Activated T-cell treated with anti-CD3 and anti-CD28 coated beads for 24 hours (primary cell): ENCODE results near the gene LRTM2.

Experiments
- DNase-seq: peaks from one replicate; pipeline ENCODE4 v3.0.0-alpha.2; 2020; ENCODE audit warnings: low read depth

Gene LRTM2

GRCh38 chr12:1842183-1842904 is 22.0 kb downstream of the LRTM2 start:
- no peak for DNase-seq

- no peak for DNase-seq
Measured at GRCh38 chr12:1842905-1843640, 22.7 kb downstream of the LRTM2 start.

DNA sequence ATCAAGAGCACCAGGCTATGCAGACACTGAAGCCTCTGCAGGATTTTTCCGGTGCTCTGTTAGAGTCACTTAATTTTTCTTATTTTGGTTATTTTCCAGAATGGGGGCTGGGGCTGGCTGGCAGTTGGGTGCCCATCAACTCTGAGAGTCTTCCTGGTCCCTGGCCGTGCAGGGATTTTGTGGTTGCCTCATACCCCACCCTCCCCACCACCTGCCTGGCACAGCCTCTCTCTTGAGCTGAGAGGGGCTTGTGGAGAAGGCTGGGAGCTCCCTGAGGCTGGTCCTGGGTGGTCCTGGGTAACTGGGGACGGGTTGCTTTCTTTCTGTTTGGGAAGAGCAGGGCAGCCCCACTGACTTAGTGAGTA is 23.3 kb downstream of the LRTM2 start:
- no peak for DNase-seq

DNA sequence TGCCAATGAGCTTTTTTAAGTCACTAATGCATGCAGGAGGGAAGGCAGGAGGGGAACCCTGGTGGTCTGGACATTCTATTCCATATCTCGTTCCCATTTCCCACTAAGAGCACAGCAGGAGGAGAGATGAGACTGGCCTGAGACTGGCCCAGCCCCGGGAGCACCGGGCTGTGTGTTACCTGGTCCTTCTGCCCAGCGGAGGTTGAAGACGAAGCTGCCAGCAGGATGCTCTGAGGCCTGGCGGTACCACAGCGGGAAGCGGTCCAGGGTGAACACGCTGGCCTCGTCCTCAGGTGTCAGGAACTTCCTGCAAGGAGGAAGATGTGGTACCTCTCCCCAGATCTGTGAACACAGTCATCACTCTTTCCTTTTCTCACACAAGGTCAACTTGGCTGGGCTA is 23.9 kb downstream of the LRTM2 start:
- no peak for DNase-seq

GRCh38 chr12:1844661-1845409 is 24.5 kb downstream of the LRTM2 start:
- no peak for DNase-seq

DNA sequence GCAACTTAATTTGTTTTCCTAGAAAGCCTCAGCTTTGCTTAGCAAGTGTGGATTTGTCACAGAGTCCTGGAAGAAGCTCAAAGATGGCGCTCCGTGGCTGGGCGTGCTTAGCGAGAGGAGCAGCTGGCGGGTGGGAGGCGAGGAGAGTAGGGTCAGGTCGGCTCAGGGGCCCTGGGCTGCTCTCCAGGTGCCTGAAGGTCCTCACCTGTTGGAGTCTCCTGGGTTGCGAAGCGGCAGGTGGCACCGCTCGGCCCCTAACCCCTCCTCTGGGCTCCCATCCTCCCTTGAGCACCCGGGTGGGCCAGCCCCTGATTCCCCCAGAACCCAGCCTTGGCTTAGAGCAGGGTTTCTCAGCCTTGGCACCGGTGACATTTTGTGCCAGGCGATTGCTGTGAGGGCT is 25.1 kb downstream of the LRTM2 start:
- no peak for DNase-seq

GRCh38 chr12:1845886-1846285 is 25.5 kb downstream of the LRTM2 start:
- no peak for DNase-seq

DNA sequence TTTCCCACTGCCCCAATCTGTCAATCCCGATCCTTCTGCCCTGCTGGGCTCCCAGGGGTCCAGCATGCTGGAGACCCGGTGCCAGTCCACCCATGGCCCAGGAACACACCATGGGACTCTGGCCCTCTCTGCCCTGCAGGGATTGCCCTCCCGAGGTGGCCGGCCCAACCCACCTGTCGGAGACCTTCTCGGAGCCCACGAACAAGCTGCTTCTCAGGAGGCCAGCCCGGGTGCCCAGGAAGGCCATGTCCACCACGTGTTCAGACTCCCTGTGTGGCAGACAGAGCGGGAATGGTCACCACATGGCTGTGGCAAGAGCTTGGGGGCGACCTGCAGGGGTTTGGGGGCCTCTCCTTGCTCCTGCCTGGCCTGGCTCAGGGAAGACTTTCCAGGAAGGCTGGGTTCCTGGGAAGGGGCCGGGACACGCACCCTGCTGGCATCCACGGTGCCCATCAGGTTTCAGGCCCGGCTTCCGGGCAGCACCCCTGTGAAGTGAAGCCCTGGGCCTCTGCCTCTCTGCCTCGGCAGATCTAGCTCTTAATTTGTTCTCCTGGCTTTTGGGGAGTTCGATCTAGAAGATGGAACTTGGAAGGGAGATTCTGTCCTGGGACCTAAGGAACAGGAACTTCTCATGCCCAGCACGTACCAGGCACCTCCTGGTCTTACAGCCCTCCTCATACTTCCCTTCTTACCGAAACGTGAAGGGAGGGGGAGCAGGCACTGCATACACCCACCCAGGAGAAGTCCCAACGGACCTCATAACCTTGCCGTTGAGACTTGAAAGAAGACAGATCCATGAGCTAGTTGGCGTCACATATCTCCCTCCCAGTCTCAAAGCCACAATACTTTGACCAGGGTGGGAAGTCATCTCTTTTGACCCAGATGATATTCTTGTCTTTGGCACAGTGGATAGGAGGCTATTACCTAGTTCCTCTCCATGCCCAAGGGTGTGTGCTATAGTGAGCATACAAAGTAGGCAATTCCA is 26.3 kb downstream of the LRTM2 start:
- DNase-seq: no peak

- no peak for DNase-seq
Measured at GRCh38 chr12:1847411-1847810, 27.0 kb downstream of the LRTM2 start.

DNA sequence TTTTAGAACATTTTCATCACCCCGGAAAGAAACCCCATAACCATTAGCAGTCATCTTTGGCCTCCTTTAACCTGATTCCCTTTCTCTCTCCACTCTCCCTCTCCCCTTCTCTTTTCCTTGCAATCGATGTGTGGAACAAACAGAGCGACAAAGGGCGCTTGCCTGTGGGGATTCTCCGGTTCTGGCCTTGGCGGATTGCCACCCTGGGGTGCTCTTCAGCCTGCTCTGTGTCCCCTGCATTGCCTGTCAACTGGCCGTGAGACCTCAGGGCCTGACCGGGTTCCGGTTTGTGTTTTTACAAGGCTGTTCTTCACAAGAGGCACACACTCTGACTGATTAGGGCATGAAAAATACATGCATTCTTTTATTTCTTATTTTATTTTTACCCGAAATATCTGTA is 27.8 kb downstream of the LRTM2 start:
- DNase-seq: no peak

DNA sequence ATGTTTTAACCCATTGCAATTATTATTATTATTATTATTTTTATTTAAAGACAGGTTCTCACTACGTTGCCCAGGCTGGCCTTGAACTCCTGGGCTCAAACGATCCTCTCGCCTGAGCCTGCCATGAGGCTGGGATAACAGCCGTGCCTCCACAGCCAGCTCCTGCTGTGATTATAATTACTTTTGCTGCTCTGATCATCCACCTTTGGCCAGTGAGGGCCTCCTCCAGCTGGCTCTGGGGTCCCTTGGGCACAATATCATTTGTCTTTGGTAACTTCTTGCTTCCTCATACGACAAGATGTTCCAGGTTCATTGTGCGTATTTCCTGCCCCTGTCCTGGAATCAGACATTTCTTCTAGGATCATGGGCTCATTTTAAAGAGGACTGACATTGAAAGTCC is 28.4 kb downstream of the LRTM2 start:
- no peak for DNase-seq

- DNase-seq: no peak
Measured at GRCh38 chr12:1851151-1851701, 30.9 kb downstream of the LRTM2 start.

- DNase-seq: no peak
Measured at GRCh38 chr12:1852076-1852475, 31.7 kb downstream of the LRTM2 start.

DNA sequence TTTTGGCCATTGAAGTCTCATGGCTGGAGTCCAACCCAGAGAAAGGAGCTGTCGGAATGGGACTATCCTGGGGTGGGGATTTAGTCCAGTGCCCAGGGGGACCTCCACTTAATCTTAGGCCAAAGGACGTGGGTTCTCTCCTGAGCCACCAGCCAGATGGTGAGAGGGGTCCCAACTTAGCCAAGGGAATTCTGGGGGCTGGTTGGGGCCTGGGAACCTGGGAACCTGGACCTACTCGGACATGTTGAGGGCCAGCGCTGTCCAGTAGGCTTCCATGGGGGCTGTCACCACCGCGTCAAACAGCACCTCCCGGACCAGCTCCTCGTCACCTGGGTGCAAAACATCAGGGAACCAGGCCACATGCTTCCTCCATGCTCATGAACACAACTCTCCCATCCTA is 33.4 kb downstream of the LRTM2 start:
- no peak for DNase-seq

GRCh38 chr12:1855241-1855640 is 34.9 kb downstream of the LRTM2 start:
- DNase-seq: no peak

- DNase-seq: no peak
Measured at GRCh38 chr12:1857086-1857485, 36.7 kb downstream of the LRTM2 start.

DNA sequence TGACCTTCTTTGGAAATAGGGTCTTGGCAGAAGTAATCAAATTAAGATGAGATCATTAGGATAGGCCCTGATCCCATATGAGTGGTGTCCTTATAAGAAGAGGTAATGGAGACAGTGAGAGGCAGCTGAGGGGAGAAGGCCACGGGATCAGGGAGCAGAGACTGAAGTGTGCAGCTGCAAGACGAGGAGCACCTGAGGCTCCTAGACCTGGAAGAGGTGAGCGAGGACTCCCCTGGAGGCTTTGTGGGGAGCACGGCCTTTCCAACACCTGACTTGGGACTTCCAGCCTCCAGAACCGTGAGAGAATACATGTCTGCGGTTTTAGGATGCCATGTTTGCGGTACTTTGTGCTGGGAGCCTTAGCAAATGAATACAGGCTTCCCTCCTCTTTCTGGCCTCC is 37.5 kb downstream of the LRTM2 start:
- DNase-seq: no peak

- DNase-seq: no peak
Measured at GRCh38 chr12:1858456-1858855, 38.1 kb downstream of the LRTM2 start.

GRCh38 chr12:1859643-1860042 is 39.3 kb downstream of the LRTM2 start:
- DNase-seq: no peak

- no peak for DNase-seq
Measured at GRCh38 chr12:1862973-1863372, 42.6 kb downstream of the LRTM2 start.

DNA sequence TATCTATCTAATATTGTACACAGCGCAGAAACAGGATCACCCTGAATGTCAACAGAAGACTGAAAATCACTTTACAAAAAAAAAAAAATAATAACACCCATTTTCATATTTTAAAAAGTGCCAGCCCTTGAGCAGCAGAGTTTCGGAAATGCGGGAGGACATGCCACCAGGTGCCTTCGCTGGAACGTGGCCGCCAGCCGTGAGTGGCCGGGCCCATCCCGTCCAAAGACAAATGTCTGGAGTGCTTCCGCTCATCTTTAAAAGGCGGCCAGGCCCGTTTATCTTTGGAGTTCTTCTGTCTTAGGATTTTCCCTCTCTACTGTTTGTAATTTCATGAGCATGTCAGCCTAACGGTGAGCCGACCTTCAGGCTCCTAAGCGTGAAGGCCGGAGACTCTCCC is 43.5 kb downstream of the LRTM2 start:
- DNase-seq: no peak

DNA sequence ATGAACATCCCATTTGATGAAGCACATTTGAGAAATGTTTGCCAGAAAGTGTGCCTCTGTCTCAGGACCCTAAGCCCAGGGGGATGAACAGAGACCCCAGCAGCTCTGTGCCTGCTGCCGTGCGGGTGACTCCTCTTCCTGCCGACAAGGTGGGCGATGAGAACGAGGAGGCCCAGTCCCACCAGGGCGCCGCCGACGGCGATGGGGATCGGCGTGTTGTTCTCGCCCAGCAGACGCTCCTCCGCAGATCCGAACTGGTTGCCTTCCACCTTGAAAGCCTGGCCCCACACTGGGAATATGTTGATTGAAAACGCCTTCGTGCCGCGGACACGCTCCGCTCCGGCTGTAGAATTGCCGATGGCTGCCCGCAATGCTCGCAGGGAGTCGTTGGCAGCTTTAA is 44.1 kb downstream of the LRTM2 start:
- no peak for DNase-seq
